HepG2 (cell line): ENCODE results near the gene GFER. TPM values are rescaled to one million over a fixed set of nuclear protein-coding genes. Genes with fewer than 3 reads are reported as not detected.

ENCODE experiments used
- AKAP8 ChIP-seq: sonication (generic); formaldehyde crosslinking; IDR thresholded peaks from 2 replicates; pipeline ENCODE4 v1.5.1; 2020; ENCODE audit warnings: mild to moderate bottlenecking, missing genetic modification reagents
- CENPX ChIP-seq: sonication (generic); formaldehyde crosslinking; IDR thresholded peaks from 2 replicates; pipeline ENCODE4 v1.9.0; 2021; ENCODE audit warnings: mild to moderate bottlenecking, missing genetic modification reagents, moderate library complexity
- CHD2 ChIP-seq: IDR thresholded peaks from 2 replicates; pipeline ENCODE4 v1.6.1; 2011; ENCODE audit warnings: low read depth, low read length, improper control_type of control experiment
- CREM ChIP-seq, 2 experiments: sonication (generic) in 1 of 2; formaldehyde crosslinking in 1 of 2; IDR thresholded peaks; 2 replicates each; pipeline versions ENCODE4 v1.4.0 to v1.6.1; 2016 to 2020; ENCODE audit warnings: antibody characterized with exemption in 1 of 2, mild to moderate bottlenecking in 1 of 2, missing genetic modification reagents in 1 of 2
- FOXK2 ChIP-seq: fragments of 450-650 bp; IDR thresholded peaks from 2 replicates; pipeline ENCODE4 v1.6.1; 2016
- HOXA9 ChIP-seq: sonication (generic); formaldehyde crosslinking; IDR thresholded peaks from 2 replicates; pipeline ENCODE4 v1.8.1; 2022; ENCODE audit warnings: missing genetic modification reagents, mild to moderate bottlenecking, moderate library complexity, borderline replicate concordance
- IKZF1 ChIP-seq: fragments of 450-650 bp; IDR thresholded peaks from 2 replicates; pipeline ENCODE4 v1.7.1; 2016
- MZF1 ChIP-seq: sonication (generic); formaldehyde crosslinking; IDR thresholded peaks from 2 replicates; pipeline ENCODE4 v1.8.1; 2023; ENCODE audit warnings: mild to moderate bottlenecking, missing genetic modification reagents, borderline replicate concordance
- NFE2L1 ChIP-seq: sonication (generic); formaldehyde crosslinking; IDR thresholded peaks from 2 replicates; pipeline ENCODE4 v1.4.0; 2020; ENCODE audit warnings: missing genetic modification reagents, mild to moderate bottlenecking, borderline replicate concordance
- NFKB2 ChIP-seq: sonication (generic); formaldehyde crosslinking; IDR thresholded peaks from 2 replicates; pipeline ENCODE4 v1.4.0; 2020; ENCODE audit warnings: missing genetic modification reagents, borderline replicate concordance
- SAP130 ChIP-seq: IDR thresholded peaks from 2 replicates; pipeline ENCODE4 v1.6.1; 2016; ENCODE audit warnings: low read depth
- TCF7L2 ChIP-seq: IDR thresholded peaks from 2 replicates; pipeline ENCODE4 v1.6.1; 2011; ENCODE audit warnings: mild to moderate bottlenecking, low read depth, low read length, moderate library complexity
- ZBTB3 ChIP-seq: sonication (generic); formaldehyde crosslinking; IDR thresholded peaks from 2 replicates; pipeline ENCODE4 v1.4.0; 2020; ENCODE audit warnings: low read depth, mild to moderate bottlenecking, moderate library complexity, missing genetic modification reagents, borderline replicate concordance
- ZBTB7A ChIP-seq: sonication (generic); formaldehyde crosslinking; IDR thresholded peaks from 2 replicates; pipeline ENCODE4 v1.8.0; 2022; ENCODE audit warnings: mild to moderate bottlenecking, missing genetic modification reagents
- ZMYM4 ChIP-seq: sonication (generic); formaldehyde crosslinking; IDR thresholded peaks from 2 replicates; pipeline ENCODE4 v1.8.1; 2023; ENCODE audit warnings: mild to moderate bottlenecking, missing genetic modification reagents
- ZNF143 ChIP-seq: sonication (generic); formaldehyde crosslinking; IDR thresholded peaks from 2 replicates; pipeline ENCODE4 v1.4.0; 2020; ENCODE audit warnings: missing genetic modification reagents
- ZNF225 ChIP-seq: sonication (generic); formaldehyde crosslinking; IDR thresholded peaks from 2 replicates; pipeline ENCODE4 v1.4.0; 2020; ENCODE audit warnings: mild to moderate bottlenecking, missing genetic modification reagents
- ZNF430 ChIP-seq: sonication (generic); formaldehyde crosslinking; IDR thresholded peaks from 2 replicates; pipeline ENCODE4 v1.9.0; 2021; ENCODE audit warnings: mild to moderate bottlenecking, missing genetic modification reagents
- ZNF460 ChIP-seq: sonication (generic); formaldehyde crosslinking; IDR thresholded peaks from 2 replicates; pipeline ENCODE4 v1.5.1; 2020; ENCODE audit warnings: missing genetic modification reagents, mild to moderate bottlenecking, borderline replicate concordance
- ZNF562 ChIP-seq: sonication (generic); formaldehyde crosslinking; IDR thresholded peaks from 2 replicates; pipeline ENCODE4 v1.8.0; 2022; ENCODE audit warnings: missing genetic modification reagents, borderline replicate concordance
- ZNF737 ChIP-seq: sonication (generic); formaldehyde crosslinking; IDR thresholded peaks from 2 replicates; pipeline ENCODE4 v1.5.0; 2020; ENCODE audit warnings: missing genetic modification reagents, mild to moderate bottlenecking, borderline replicate concordance
- polyA plus RNA-seq, 8 experiments: library from polyadenylated mRNA; depleted of rRNA in 3 of 8; stranded (reverse) in 7 of 8; unstranded in 1 of 8; fragments of >200 nt; fragmentation: Illumina TruSeq in 4 of 8; extraction: Trizol in 4 of 8; gene quantifications; 2 replicates each; pipeline versions ENCODE4 v1.2.1 to v1.2.3, GENCODE V29; 2011 to 2016; ENCODE audit warnings: low read depth in 4 of 8, missing spikeins in 1 of 8, mixed read lengths in 1 of 8; ENCODE audit not compliant: insufficient read depth in 1 of 8
- total RNA-seq, 5 experiments: library from RNA; depleted of rRNA; stranded (reverse); fragments of >200 nt; fragmentation: Illumina TruSeq; extraction: Trizol; gene quantifications; 2 replicates each; pipeline ENCODE4 v1.2.3, GENCODE V29; 2016; ENCODE audit warnings: low read depth in 1 of 5
- TF ChIP-seq, protein P1 (sequence below): sonication (generic); formaldehyde crosslinking; IDR thresholded peaks from 2 replicates; pipeline ENCODE4 v1.4.0; 2020; ENCODE audit warnings: missing genetic modification reagents
- TF ChIP-seq, protein P2 (sequence below): sonication (generic); formaldehyde crosslinking; conservative IDR thresholded peaks from 2 replicates; pipeline ENCODE4 v1.8.1; 2023; ENCODE audit warnings: missing genetic modification reagents
- TF ChIP-seq, protein P3 (sequence below): sonication (generic); formaldehyde crosslinking; IDR thresholded peaks from 2 replicates; pipeline ENCODE4 v1.5.1; 2020; ENCODE audit warnings: mild to moderate bottlenecking, missing genetic modification reagents, moderate library complexity
- TF ChIP-seq, protein P4 (sequence below): IDR thresholded peaks from 2 replicates; pipeline ENCODE4 v1.6.1; 2016; ENCODE audit warnings: control low read depth

Gene GFER
- total and polyA plus RNA-seq, 2 of the 13 experiments (the other 11 are each of a cell fraction or from before 2014, with no cell fraction given) = 28.6 to 71.7 TPM

DNA sequence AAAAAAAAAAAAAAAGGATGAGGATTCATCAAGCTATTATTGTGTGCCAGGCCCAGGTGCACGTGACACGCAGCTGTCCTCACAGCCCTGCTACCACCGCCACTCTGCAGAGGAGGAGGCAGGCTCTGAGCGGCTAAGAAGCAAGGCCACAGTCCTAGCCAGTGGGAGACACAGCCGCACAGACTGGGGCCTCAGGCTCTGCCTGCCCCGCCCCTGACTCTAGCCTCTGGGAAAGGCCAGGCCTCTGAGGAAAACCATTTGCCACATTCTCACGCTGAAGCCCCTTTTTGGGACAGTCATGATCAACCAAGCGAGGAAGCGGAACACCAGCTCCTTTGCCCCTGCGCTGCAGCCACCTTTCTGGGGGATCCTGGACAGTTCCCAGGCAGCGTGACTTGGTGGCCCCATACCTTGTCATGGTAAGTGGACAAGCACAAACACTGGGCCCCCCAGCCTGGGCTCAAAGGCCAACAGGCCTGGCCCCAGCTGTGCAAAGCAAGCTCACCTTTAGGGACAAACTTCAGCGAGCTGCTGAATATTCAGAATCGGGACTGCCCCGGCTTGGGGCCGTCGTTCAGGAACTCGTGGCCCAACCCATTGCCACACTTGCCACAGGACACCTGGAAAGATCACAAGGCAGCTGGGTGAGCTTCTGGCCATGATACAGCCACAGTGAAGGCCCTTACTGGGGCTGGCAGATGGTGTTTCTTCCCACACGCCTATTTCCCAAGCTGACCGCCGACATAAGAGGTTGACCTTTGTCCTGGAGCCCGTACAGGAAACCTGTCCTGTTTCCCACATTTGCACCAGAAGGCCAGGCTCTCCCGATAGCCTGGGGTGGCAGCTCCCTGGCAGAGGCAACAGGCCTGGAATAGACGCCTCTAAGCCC lies 43.5 kb upstream of the GFER start (continued):
- no peak for TF ChIP-seq NFE2L1
- TF ChIP-seq CHD2 = no peak
- peak; percentile 85 for TF ChIP-seq SAP130 (CRISPR knock-in tag)
- TF ChIP-seq ZNF225 (CRISPR knock-in tag) = no peak
- TF ChIP-seq AKAP8 (CRISPR knock-in tag) = peak; percentile 18; the same call in 1 of the 2 replicates
- TF ChIP-seq, protein P1, sequence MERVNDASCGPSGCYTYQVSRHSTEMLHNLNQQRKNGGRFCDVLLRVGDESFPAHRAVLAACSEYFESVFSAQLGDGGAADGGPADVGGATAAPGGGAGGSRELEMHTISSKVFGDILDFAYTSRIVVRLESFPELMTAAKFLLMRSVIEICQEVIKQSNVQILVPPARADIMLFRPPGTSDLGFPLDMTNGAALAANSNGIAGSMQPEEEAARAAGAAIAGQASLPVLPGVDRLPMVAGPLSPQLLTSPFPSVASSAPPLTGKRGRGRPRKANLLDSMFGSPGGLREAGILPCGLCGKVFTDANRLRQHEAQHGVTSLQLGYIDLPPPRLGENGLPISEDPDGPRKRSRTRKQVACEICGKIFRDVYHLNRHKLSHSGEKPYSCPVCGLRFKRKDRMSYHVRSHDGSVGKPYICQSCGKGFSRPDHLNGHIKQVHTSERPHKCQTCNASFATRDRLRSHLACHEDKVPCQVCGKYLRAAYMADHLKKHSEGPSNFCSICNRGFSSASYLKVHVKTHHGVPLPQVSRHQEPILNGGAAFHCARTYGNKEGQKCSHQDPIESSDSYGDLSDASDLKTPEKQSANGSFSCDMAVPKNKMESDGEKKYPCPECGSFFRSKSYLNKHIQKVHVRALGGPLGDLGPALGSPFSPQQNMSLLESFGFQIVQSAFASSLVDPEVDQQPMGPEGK (CRISPR knock-in tag) = peak; percentile 97
- TF ChIP-seq ZNF143 = peak; percentile 37
- no peak for TF ChIP-seq ZNF460 (CRISPR knock-in tag)
- TF ChIP-seq ZNF562 (CRISPR knock-in tag) = no peak
- TF ChIP-seq NFKB2 (CRISPR knock-in tag) = peak; percentile 72; the same call in 1 of the 2 replicates
- no peak for TF ChIP-seq CENPX (CRISPR knock-in tag)
- peak; percentile 70 for TF ChIP-seq ZMYM4 (CRISPR knock-in tag)
- TF ChIP-seq ZBTB7A (CRISPR knock-in tag) = no peak
- TF ChIP-seq IKZF1 = no peak
- TF ChIP-seq HOXA9 (CRISPR knock-in tag) = no peak
- TF ChIP-seq, protein P2, sequence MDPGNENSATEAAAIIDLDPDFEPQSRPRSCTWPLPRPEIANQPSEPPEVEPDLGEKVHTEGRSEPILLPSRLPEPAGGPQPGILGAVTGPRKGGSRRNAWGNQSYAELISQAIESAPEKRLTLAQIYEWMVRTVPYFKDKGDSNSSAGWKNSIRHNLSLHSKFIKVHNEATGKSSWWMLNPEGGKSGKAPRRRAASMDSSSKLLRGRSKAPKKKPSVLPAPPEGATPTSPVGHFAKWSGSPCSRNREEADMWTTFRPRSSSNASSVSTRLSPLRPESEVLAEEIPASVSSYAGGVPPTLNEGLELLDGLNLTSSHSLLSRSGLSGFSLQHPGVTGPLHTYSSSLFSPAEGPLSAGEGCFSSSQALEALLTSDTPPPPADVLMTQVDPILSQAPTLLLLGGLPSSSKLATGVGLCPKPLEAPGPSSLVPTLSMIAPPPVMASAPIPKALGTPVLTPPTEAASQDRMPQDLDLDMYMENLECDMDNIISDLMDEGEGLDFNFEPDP (CRISPR knock-in tag) = no peak
- 0 out of 2 replicates have a peak, but pooled peaks have one; percentile 15 for TF ChIP-seq ZBTB3
- TF ChIP-seq FOXK2 = no peak
- TF ChIP-seq MZF1 = no peak
- peak; percentile 60 for TF ChIP-seq ZNF430 (CRISPR knock-in tag)
- TF ChIP-seq, protein P3, sequence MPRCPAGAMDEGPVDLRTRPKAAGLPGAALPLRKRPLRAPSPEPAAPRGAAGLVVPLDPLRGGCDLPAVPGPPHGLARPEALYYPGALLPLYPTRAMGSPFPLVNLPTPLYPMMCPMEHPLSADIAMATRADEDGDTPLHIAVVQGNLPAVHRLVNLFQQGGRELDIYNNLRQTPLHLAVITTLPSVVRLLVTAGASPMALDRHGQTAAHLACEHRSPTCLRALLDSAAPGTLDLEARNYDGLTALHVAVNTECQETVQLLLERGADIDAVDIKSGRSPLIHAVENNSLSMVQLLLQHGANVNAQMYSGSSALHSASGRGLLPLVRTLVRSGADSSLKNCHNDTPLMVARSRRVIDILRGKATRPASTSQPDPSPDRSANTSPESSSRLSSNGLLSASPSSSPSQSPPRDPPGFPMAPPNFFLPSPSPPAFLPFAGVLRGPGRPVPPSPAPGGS (CRISPR knock-in tag) = peak; percentile 90
- TF ChIP-seq TCF7L2 = no peak
- TF ChIP-seq CREM (IDR thresholded peaks at IDR 0.05) = peak; percentile 60
- TF ChIP-seq CREM (CRISPR knock-in tag; IDR thresholded peaks at IDR 0.05) = no peak
- no peak for TF ChIP-seq ZNF737 (CRISPR knock-in tag)
- TF ChIP-seq, protein P4, sequence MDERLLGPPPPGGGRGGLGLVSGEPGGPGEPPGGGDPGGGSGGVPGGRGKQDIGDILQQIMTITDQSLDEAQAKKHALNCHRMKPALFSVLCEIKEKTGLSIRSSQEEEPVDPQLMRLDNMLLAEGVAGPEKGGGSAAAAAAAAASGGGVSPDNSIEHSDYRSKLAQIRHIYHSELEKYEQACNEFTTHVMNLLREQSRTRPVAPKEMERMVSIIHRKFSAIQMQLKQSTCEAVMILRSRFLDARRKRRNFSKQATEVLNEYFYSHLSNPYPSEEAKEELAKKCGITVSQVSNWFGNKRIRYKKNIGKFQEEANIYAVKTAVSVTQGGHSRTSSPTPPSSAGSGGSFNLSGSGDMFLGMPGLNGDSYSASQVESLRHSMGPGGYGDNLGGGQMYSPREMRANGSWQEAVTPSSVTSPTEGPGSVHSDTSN (CRISPR knock-in tag) = no peak
